ENCODE results near the gene RDH13.

Gene RDH13

DNA sequence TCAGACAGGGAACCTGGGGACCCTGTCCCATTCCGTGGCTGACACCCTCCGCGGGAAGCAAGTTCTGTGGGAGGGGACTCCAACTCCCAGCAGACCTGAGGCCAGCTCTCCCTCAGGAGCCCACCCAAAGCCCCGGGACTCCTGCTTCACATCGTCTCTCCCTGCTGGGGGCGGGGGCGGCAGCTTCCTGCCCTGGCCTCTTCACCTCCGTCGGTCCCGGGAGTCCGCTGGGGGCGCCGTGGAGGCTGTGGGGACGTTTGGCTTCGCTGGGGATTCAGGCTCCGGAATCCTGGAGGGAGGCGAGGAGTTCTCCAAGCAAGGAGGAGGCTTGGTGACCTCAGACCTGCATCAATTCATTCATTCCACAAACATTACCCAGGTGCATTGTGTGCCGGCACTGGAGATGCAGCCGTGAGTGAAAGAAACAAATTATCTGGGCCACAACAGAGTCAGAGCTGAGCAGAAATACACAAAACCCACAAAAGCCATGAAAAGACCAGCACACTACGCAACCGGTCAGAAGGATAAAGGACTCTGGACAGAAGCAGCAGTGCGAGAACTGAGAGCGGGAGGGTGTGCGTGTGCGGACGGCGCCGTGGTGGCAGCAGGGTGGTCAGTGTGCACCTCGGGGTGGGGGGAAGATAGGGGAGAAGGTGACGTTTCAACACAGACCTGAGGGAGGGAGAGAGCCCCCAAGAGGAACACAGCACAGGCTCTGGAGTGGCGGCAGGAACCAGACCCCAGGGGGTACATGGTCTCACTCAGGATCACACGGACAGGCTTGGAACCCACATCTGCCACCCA, 31.7 kb upstream of the RDH13 start:
- H3K36me3 ChIP-seq (ENCODE audit: control insufficient read depth, insufficient read depth, low read length): peaks cover 6% of the 10 kb centered on the region
- DNase-seq (ENCODE audit: extremely low read depth, insufficient read length): no peak
- TF ChIP-seq, protein P1, sequence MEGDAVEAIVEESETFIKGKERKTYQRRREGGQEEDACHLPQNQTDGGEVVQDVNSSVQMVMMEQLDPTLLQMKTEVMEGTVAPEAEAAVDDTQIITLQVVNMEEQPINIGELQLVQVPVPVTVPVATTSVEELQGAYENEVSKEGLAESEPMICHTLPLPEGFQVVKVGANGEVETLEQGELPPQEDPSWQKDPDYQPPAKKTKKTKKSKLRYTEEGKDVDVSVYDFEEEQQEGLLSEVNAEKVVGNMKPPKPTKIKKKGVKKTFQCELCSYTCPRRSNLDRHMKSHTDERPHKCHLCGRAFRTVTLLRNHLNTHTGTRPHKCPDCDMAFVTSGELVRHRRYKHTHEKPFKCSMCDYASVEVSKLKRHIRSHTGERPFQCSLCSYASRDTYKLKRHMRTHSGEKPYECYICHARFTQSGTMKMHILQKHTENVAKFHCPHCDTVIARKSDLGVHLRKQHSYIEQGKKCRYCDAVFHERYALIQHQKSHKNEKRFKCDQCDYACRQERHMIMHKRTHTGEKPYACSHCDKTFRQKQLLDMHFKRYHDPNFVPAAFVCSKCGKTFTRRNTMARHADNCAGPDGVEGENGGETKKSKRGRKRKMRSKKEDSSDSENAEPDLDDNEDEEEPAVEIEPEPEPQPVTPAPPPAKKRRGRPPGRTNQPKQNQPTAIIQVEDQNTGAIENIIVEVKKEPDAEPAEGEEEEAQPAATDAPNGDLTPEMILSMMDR (IDR thresholded peaks at IDR 0.05; ENCODE audit: insufficient read depth, low read length, poor library complexity, severe bottlenecking): no peak

DNA sequence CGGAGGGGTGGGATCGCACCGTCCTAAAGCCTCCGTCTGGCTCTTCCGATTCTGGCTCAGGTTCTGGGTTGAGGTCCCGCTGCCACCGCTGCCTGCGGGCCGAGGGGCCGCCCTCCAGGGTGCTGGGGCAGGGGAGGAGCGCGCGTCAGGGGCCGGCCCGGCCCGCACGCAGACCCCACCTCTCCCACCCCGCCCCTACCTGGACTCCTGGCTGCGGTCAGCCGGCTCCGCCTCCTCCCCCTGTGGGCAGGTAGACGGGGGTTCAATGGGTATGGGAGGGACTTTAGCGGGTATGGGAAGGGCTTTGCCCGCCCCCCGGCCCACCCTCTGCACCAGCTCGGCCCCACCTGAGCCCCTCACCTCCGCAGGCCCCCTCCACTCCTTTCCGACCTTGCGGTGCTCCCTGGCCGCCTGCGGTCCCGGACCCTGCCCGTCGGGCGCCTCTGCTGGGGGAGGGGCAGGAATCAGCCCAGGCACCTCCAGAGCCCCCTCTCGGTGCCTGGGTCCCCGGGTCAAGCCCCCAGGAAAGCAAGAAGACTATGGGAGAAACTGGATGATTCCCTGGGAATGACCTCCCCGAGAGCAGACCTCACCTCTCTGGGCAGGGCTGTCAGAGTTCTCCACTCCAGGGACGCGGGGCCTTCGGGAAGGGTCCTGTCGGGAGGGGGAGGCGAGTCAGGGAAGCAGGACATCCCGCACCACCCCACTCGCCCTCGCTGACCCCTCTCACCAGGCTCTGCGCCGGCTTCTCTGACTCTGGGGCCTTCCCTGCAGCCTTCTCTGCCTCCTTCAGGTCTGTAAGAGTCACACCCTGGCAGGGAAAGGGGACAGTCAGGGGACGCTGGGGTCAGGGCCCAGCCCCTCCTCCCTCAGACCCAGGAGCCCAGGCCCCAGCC, 29.7 kb upstream of the RDH13 start:
- H3K27me3 ChIP-seq (replicated peaks; ENCODE audit: control insufficient read depth, insufficient read depth, low read length): no peaks in the 10 kb centered on the region
- peaks cover 3% of the 10 kb centered on the region for H3K36me3 ChIP-seq (ENCODE audit: control insufficient read depth, insufficient read depth, low read length)
- TF ChIP-seq, protein P1 (IDR thresholded peaks at IDR 0.05; ENCODE audit: insufficient read depth, low read length, poor library complexity, severe bottlenecking): no peak
- DNase-seq (ENCODE audit: extremely low read depth, insufficient read length): no peak
- no peak overlapping the region for H3K4me3 ChIP-seq (replicated peaks; ENCODE audit: low read depth, low read length)

More for the DNA sequence above, 31.7 kb upstream of the RDH13 start:
- H3K27me3 ChIP-seq (replicated peaks; ENCODE audit: control insufficient read depth, insufficient read depth, low read length): no peaks in the 10 kb centered on the region
- no peak overlapping the region for H3K4me3 ChIP-seq (replicated peaks; ENCODE audit: low read depth, low read length)

DNA sequence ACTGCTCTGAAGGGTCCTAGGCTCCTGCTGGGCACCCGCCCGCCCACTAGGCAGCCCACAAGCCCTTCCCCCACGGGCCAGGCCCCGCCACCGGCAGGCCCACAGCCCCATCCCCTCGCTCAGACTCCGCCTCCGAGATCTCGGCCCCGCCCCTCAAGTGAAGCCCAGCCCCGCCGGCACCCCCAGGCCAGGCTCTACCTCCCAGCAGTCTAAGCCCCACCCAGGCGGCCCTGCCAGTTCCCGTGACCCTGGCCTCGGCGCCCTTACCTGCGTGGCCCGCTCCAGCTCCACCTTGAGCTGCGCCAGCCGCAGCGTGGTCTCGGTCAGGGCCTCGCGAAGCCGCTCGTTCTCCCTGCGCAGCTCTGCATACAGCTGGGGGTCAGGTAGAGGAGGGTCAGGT, 29.0 kb upstream of the RDH13 start:
- TF ChIP-seq, protein P1 (IDR thresholded peaks at IDR 0.05; ENCODE audit: insufficient read depth, low read length, poor library complexity, severe bottlenecking): no peak
- peaks cover 3% of the 10 kb centered on the region for H3K36me3 ChIP-seq (ENCODE audit: control insufficient read depth, insufficient read depth, low read length)
- no peaks in the 10 kb centered on the region for H3K27me3 ChIP-seq (replicated peaks; ENCODE audit: control insufficient read depth, insufficient read depth, low read length)
- no peak for DNase-seq (ENCODE audit: extremely low read depth, insufficient read length)
- no peak overlapping the region for H3K4me3 ChIP-seq (replicated peaks; ENCODE audit: low read depth, low read length)

DNA sequence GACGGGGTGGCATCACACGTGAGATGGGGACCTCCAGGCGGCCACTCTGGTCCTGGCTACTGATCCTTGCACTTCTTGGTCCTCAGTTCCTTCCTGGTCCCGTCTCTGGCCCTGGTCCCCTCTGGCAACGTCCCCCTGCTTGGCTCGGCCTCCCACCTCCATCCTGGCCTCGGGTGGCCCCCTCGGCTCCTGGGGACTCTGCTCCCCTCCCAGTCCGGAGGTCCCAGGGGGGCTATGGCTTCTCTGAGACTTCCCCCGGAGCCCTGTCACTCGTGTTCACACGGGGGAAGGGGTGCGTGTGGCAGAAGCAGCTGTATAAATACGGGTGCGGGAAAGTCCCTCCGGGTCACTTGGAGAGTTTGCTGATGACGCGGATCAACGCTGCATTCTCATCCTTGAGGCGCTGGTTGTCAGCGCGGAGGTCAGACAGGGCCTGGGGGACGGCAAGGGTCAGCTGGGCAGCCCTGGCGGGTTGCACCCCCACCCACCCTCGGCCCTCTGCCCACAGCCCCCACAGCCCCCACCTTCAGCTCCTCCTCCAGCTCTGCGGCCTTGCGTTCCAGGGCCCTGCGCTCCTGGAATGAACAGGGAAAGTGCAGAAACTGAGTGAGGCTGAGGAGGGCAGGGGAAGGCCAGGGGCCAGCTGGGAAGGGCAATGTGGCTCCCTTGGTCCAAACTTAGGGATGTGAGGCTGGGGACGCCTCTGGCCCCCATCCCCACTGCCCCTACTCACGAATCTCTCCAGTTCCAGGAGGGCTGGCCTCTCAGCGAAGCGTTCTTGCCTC, 28.4 kb upstream of the RDH13 start:
- no peak for DNase-seq (ENCODE audit: extremely low read depth, insufficient read length)
- TF ChIP-seq, protein P1 (IDR thresholded peaks at IDR 0.05; ENCODE audit: insufficient read depth, low read length, poor library complexity, severe bottlenecking): no peak
- H3K36me3 ChIP-seq (ENCODE audit: control insufficient read depth, insufficient read depth, low read length): peaks cover 3% of the 10 kb centered on the region
- no peaks in the 10 kb centered on the region for H3K27me3 ChIP-seq (replicated peaks; ENCODE audit: control insufficient read depth, insufficient read depth, low read length)
- H3K4me3 ChIP-seq (replicated peaks; ENCODE audit: low read depth, low read length): no peak overlapping the region

DNA sequence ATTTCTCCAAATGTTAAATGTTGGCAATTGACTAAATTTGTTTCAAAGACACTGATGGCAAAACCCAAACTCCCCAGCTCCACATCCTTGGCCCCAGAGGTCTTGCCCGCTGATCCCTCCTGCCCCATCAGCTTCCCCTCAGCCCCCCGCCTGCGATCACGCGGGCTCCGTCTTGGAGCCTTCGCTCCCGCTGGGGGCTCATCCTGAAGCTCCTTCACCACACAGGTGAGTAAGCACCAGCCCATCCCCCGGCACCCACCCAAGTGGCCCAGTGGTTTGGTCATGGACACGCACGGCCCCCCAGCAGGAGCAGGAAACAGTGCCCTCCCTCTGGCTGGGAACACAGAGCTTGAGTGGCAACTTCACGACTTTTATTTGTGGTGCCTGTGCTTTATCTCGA, 27.6 kb upstream of the RDH13 start:
- H3K4me3 ChIP-seq (replicated peaks; ENCODE audit: low read depth, low read length): no peak overlapping the region
- DNase-seq (ENCODE audit: extremely low read depth, insufficient read length): no peak
- no peaks in the 10 kb centered on the region for H3K27me3 ChIP-seq (replicated peaks; ENCODE audit: control insufficient read depth, insufficient read depth, low read length)
- TF ChIP-seq, protein P1 (IDR thresholded peaks at IDR 0.05; ENCODE audit: insufficient read depth, low read length, poor library complexity, severe bottlenecking): no peak
- H3K36me3 ChIP-seq (ENCODE audit: control insufficient read depth, insufficient read depth, low read length): peaks cover 3% of the 10 kb centered on the region
